HepG2 (cell line): ENCODE results near the gene TMEM86B. TPM values are rescaled to one million over a fixed set of nuclear protein-coding genes. Genes with fewer than 3 reads are reported as not detected.

Experiments
- CBX1 ChIP-seq: IDR thresholded peaks from one replicate; pipeline ENCODE4 v1.6.1; 2016; ENCODE audit warnings: antibody characterized with exemption, low read depth
- KLF13 ChIP-seq: sonication (generic); formaldehyde crosslinking; IDR thresholded peaks from 2 replicates; pipeline ENCODE4 v1.4.0; 2020; ENCODE audit warnings: mild to moderate bottlenecking, missing genetic modification reagents
- NBN ChIP-seq: fragments of 450-650 bp; conservative IDR thresholded peaks from 2 replicates; pipeline ENCODE4 v1.6.1; 2017
- SCMH1 ChIP-seq: sonication (generic); formaldehyde crosslinking; IDR thresholded peaks from 2 replicates; pipeline ENCODE4 v1.9.0; 2021; ENCODE audit warnings: missing genetic modification reagents, mild to moderate bottlenecking, borderline replicate concordance
- TAF1 ChIP-seq: sonication (generic); formaldehyde crosslinking; IDR thresholded peaks from 2 replicates; pipeline ENCODE4 v1.4.0; 2020; ENCODE audit warnings: missing genetic modification reagents
- TCF7L2 ChIP-seq: IDR thresholded peaks from 2 replicates; pipeline ENCODE4 v1.6.1; 2011; ENCODE audit warnings: mild to moderate bottlenecking, low read depth, low read length, moderate library complexity
- ZNF335 ChIP-seq: sonication (generic); formaldehyde crosslinking; IDR thresholded peaks from 2 replicates; pipeline ENCODE4 v1.4.0; 2020; ENCODE audit warnings: missing genetic modification reagents
- ZNF672 ChIP-seq: sonication (generic); formaldehyde crosslinking; IDR thresholded peaks from 2 replicates; pipeline ENCODE4 v1.8.1; 2022; ENCODE audit warnings: missing genetic modification reagents
- polyA plus RNA-seq, 8 experiments: library from polyadenylated mRNA; depleted of rRNA in 3 of 8; stranded (reverse) in 7 of 8; unstranded in 1 of 8; fragments of >200 nt; fragmentation: Illumina TruSeq in 4 of 8; extraction: Trizol in 4 of 8; gene quantifications; 2 replicates each; pipeline versions ENCODE4 v1.2.1 to v1.2.3, GENCODE V29; 2011 to 2016; ENCODE audit warnings: low read depth in 4 of 8, missing spikeins in 1 of 8, mixed read lengths in 1 of 8; ENCODE audit not compliant: insufficient read depth in 1 of 8
- total RNA-seq, 5 experiments: library from RNA; depleted of rRNA; stranded (reverse); fragments of >200 nt; fragmentation: Illumina TruSeq; extraction: Trizol; gene quantifications; 2 replicates each; pipeline ENCODE4 v1.2.3, GENCODE V29; 2016; ENCODE audit warnings: low read depth in 1 of 5
- TF ChIP-seq, protein P1 (sequence below): sonication (generic); formaldehyde crosslinking; IDR thresholded peaks from 2 replicates; pipeline ENCODE4 v1.4.0; 2020; ENCODE audit warnings: mild to moderate bottlenecking, missing genetic modification reagents
- TF ChIP-seq, protein P2 (sequence below): sonication (generic); formaldehyde crosslinking; IDR thresholded peaks from 2 replicates; pipeline ENCODE4 v1.5.1; 2020; ENCODE audit warnings: missing genetic modification reagents, mild to moderate bottlenecking, borderline replicate concordance
- TF ChIP-seq, protein P3 (sequence below): sonication (generic); formaldehyde crosslinking; IDR thresholded peaks from 2 replicates; pipeline ENCODE4 v1.5.1; 2020; ENCODE audit warnings: missing genetic modification reagents, mild to moderate bottlenecking, borderline replicate concordance
- TF ChIP-seq, protein P4 (sequence below): sonication (generic); formaldehyde crosslinking; IDR thresholded peaks from 2 replicates; pipeline ENCODE4 v1.4.0; 2020; ENCODE audit warnings: missing genetic modification reagents
- TF ChIP-seq, protein P5 (sequence below): IDR thresholded peaks from 2 replicates; pipeline ENCODE4 v1.6.1; 2016; ENCODE audit warnings: low read depth

TMEM86B gene
- total and polyA plus RNA-seq, 2 of the 13 experiments (the other 11 are each of a cell fraction or from before 2014, with no cell fraction given): 7.7 to 9.6 TPM

DNA sequence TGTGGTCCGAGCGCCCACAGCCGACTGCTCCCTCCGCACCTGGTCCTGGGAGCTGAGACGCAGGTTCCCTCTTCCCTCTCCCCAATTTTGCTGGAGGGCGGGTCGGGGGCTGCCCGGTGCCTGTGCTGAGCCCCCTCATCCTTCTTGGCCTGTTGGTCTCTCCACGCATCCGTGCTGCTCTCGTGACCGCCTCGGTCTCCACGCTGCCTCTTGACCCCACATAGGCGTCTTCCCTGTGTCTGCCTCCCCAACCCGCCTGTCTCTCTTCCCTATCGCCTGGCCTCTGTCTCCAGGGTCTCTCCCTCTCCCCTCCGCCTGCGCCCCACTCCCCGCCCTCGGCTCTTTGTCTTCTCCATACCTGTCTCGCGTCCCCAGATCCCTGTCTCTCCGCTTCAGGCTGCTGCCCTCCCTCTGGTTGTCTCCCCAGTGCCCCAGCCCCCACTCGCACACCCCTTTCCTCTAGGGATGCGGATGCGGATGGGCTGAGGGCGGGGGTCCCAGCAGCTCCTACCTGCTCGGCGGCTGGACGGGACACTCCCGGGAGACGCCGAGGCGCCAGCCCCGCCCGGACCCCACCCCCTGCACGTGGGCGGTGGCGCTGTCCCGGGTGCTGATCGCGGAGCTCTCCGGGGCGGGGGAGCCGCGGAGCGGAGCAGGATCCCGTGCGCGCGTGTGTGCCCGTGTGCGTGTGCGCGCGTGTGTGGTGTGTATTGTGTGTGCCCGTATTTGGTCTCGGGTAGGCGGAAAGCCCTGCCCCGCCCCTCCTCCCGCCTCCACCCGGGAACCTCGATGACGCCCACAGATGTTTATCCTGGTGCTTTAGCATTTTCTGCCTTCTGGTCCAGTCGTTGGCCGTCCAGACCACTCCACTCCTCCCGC, 48.7 kb downstream of the TMEM86B start, which contains the start of gene SYT5 (continued):
- TF ChIP-seq, protein P1, sequence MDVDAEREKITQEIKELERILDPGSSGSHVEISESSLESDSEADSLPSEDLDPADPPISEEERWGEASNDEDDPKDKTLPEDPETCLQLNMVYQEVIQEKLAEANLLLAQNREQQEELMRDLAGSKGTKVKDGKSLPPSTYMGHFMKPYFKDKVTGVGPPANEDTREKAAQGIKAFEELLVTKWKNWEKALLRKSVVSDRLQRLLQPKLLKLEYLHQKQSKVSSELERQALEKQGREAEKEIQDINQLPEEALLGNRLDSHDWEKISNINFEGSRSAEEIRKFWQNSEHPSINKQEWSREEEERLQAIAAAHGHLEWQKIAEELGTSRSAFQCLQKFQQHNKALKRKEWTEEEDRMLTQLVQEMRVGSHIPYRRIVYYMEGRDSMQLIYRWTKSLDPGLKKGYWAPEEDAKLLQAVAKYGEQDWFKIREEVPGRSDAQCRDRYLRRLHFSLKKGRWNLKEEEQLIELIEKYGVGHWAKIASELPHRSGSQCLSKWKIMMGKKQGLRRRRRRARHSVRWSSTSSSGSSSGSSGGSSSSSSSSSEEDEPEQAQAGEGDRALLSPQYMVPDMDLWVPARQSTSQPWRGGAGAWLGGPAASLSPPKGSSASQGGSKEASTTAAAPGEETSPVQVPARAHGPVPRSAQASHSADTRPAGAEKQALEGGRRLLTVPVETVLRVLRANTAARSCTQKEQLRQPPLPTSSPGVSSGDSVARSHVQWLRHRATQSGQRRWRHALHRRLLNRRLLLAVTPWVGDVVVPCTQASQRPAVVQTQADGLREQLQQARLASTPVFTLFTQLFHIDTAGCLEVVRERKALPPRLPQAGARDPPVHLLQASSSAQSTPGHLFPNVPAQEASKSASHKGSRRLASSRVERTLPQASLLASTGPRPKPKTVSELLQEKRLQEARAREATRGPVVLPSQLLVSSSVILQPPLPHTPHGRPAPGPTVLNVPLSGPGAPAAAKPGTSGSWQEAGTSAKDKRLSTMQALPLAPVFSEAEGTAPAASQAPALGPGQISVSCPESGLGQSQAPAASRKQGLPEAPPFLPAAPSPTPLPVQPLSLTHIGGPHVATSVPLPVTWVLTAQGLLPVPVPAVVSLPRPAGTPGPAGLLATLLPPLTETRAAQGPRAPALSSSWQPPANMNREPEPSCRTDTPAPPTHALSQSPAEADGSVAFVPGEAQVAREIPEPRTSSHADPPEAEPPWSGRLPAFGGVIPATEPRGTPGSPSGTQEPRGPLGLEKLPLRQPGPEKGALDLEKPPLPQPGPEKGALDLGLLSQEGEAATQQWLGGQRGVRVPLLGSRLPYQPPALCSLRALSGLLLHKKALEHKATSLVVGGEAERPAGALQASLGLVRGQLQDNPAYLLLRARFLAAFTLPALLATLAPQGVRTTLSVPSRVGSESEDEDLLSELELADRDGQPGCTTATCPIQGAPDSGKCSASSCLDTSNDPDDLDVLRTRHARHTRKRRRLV (CRISPR knock-in tag): no peak
- no peak for TF ChIP-seq SCMH1
- TF ChIP-seq TCF7L2: no peak
- TF ChIP-seq ZNF672 (CRISPR knock-in tag): no peak
- TF ChIP-seq CBX1: no peak
- TF ChIP-seq KLF13 (CRISPR knock-in tag): no peak
- TF ChIP-seq, protein P2, sequence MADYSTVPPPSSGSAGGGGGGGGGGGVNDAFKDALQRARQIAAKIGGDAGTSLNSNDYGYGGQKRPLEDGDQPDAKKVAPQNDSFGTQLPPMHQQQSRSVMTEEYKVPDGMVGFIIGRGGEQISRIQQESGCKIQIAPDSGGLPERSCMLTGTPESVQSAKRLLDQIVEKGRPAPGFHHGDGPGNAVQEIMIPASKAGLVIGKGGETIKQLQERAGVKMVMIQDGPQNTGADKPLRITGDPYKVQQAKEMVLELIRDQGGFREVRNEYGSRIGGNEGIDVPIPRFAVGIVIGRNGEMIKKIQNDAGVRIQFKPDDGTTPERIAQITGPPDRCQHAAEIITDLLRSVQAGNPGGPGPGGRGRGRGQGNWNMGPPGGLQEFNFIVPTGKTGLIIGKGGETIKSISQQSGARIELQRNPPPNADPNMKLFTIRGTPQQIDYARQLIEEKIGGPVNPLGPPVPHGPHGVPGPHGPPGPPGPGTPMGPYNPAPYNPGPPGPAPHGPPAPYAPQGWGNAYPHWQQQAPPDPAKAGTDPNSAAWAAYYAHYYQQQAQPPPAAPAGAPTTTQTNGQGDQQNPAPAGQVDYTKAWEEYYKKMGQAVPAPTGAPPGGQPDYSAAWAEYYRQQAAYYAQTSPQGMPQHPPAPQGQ (CRISPR knock-in tag): no peak
- TF ChIP-seq, protein P3, sequence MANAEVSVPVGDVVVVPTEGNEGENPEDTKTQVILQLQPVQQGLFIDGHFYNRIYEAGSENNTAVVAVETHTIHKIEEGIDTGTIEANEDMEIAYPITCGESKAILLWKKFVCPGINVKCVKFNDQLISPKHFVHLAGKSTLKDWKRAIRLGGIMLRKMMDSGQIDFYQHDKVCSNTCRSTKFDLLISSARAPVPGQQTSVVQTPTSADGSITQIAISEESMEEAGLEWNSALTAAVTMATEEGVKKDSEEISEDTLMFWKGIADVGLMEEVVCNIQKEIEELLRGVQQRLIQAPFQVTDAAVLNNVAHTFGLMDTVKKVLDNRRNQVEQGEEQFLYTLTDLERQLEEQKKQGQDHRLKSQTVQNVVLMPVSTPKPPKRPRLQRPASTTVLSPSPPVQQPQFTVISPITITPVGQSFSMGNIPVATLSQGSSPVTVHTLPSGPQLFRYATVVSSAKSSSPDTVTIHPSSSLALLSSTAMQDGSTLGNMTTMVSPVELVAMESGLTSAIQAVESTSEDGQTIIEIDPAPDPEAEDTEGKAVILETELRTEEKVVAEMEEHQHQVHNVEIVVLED (CRISPR knock-in tag): no peak
- TF ChIP-seq, protein P4, sequence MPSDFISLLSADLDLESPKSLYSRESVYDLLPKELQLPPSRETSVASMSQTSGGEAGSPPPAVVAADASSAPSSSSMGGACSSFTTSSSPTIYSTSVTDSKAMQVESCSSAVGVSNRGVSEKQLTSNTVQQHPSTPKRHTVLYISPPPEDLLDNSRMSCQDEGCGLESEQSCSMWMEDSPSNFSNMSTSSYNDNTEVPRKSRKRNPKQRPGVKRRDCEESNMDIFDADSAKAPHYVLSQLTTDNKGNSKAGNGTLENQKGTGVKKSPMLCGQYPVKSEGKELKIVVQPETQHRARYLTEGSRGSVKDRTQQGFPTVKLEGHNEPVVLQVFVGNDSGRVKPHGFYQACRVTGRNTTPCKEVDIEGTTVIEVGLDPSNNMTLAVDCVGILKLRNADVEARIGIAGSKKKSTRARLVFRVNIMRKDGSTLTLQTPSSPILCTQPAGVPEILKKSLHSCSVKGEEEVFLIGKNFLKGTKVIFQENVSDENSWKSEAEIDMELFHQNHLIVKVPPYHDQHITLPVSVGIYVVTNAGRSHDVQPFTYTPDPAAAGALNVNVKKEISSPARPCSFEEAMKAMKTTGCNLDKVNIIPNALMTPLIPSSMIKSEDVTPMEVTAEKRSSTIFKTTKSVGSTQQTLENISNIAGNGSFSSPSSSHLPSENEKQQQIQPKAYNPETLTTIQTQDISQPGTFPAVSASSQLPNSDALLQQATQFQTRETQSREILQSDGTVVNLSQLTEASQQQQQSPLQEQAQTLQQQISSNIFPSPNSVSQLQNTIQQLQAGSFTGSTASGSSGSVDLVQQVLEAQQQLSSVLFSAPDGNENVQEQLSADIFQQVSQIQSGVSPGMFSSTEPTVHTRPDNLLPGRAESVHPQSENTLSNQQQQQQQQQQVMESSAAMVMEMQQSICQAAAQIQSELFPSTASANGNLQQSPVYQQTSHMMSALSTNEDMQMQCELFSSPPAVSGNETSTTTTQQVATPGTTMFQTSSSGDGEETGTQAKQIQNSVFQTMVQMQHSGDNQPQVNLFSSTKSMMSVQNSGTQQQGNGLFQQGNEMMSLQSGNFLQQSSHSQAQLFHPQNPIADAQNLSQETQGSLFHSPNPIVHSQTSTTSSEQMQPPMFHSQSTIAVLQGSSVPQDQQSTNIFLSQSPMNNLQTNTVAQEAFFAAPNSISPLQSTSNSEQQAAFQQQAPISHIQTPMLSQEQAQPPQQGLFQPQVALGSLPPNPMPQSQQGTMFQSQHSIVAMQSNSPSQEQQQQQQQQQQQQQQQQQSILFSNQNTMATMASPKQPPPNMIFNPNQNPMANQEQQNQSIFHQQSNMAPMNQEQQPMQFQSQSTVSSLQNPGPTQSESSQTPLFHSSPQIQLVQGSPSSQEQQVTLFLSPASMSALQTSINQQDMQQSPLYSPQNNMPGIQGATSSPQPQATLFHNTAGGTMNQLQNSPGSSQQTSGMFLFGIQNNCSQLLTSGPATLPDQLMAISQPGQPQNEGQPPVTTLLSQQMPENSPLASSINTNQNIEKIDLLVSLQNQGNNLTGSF (CRISPR knock-in tag): no peak
- TF ChIP-seq, protein P5, sequence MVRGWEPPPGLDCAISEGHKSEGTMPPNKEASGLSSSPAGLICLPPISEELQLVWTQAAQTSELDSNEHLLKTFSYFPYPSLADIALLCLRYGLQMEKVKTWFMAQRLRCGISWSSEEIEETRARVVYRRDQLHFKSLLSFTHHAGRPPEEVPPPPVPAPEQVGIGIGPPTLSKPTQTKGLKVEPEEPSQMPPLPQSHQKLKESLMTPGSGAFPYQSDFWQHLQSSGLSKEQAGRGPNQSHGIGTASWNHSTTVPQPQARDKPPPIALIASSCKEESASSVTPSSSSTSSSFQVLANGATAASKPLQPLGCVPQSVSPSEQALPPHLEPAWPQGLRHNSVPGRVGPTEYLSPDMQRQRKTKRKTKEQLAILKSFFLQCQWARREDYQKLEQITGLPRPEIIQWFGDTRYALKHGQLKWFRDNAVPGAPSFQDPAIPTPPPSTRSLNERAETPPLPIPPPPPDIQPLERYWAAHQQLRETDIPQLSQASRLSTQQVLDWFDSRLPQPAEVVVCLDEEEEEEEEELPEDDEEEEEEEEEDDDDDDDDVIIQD (CRISPR knock-in tag): no peak
- no peak for TF ChIP-seq TAF1 (CRISPR knock-in tag)
- TF ChIP-seq ZNF335 (CRISPR knock-in tag): no peak
- TF ChIP-seq NBN: no peak
